GM18861 (cell line): ENCODE measurements around the gene TTC34.

Experiments
- ATAC-seq: cut with Tn5 transposase; IDR thresholded peaks from one replicate; pipeline ENCODE4 v1.9.1; 2021; ENCODE audit not compliant: unreplicated experiment

TTC34 gene

GRCh38 chr1:2594001-2594640, 207.4 kb downstream of the TTC34 start:
- no peak for ATAC-seq

GRCh38 chr1:2593251-2593878, 208.1 kb downstream of the TTC34 start:
- no peak for ATAC-seq

- ATAC-seq = no peak
Measured at GRCh38 chr1:2592672-2593071, 208.8 kb downstream of the TTC34 start.

- ATAC-seq = no peak
Measured at GRCh38 chr1:2591581-2592261, 209.8 kb downstream of the TTC34 start.

GRCh38 chr1:2591233-2591580, 210.3 kb downstream of the TTC34 start:
- ATAC-seq = no peak

- no peak for ATAC-seq
Measured at GRCh38 chr1:2590233-2591141, 211.0 kb downstream of the TTC34 start.

- ATAC-seq = no peak
Measured at GRCh38 chr1:2589431-2590232, 211.9 kb downstream of the TTC34 start.

- no peak for ATAC-seq
Measured at GRCh38 chr1:2588661-2589430, 212.6 kb downstream of the TTC34 start.

- ATAC-seq = no peak
Measured at GRCh38 chr1:2587860-2588571, 213.5 kb downstream of the TTC34 start.

- ATAC-seq = no peak
Measured at GRCh38 chr1:2587071-2587859, 214.2 kb downstream of the TTC34 start.

GRCh38 chr1:2586154-2587070, 215.1 kb downstream of the TTC34 start, which contains the start of gene PRXL2B:
PRXL2B (plus strand) TSS chr1:2586777; CDS start chr1:2586886, 109 bp downstream.
- peak; percentile 56 for ATAC-seq
